Measurements from ENCODE around the gene PAK5.
A peak's percentile ranks its signal among the peaks of the same experiment; 100 is the strongest.

The PAK5 gene

GRCh38 chr20:9626357-9626756 lies 212.5 kb downstream of the PAK5 start:
- no peak for DNase-seq (ENCODE audit: low read depth in 1 of 2, low spot score in 1 of 2)

DNA sequence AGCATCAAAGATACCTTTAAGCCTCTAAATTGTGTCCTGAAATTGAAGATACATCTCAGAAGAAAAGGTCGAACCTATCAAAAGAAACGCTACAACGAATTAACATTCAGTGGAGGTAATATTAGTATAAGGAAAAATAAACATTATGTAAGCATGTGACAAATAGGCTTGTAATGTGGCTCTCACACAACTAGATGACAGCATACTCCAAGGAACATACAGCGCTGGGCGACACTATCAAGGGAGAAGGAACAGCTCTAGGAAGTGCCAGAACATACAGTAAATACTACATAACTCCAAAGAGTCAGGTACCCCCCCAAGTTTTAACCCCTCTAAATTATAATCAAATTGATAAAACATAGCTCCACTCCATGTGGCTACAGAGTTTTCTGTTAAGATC lies 220.9 kb downstream of the PAK5 start:
- no peak for DNase-seq (ENCODE audit: low read depth in 1 of 2, low spot score in 1 of 2)

DNA sequence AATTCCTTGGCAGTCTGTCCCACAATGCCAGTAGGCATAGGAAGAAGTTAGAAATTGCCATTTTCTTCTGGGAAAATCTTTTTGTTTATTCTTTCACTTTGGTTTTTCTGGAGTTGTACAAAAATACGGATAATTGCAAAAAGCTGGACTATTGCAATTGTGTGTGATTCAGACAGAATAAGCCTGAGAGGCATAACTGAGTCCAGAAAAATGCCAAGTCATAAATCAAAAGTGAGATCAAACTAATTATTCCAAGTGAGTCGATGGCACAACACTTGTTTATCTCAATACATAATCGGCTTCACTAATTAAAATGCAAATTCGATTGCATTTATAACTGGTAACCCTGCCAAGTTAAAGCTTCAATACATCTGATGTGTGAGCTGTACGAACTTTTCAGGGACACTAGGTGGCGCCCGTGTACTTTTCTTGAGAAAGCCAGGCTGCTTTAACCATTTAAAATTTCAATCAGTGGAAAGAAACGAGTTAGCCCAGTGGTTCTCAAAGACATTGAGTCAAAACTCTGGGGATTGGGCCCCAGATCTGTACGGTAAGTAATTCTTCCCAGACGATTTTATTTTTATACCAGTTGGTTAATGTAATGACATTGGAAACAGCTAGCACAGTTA lies 221.9 kb downstream of the PAK5 start:
- DNase-seq (ENCODE audit: low read depth in 1 of 2, low spot score in 1 of 2): peak in 1 of 2 donors; percentile 15

- no peak for DNase-seq (ENCODE audit: low read depth in 1 of 2, low spot score in 1 of 2)
Observed at GRCh38 chr20:9616455-9616805, 222.4 kb downstream of the PAK5 start.

DNA sequence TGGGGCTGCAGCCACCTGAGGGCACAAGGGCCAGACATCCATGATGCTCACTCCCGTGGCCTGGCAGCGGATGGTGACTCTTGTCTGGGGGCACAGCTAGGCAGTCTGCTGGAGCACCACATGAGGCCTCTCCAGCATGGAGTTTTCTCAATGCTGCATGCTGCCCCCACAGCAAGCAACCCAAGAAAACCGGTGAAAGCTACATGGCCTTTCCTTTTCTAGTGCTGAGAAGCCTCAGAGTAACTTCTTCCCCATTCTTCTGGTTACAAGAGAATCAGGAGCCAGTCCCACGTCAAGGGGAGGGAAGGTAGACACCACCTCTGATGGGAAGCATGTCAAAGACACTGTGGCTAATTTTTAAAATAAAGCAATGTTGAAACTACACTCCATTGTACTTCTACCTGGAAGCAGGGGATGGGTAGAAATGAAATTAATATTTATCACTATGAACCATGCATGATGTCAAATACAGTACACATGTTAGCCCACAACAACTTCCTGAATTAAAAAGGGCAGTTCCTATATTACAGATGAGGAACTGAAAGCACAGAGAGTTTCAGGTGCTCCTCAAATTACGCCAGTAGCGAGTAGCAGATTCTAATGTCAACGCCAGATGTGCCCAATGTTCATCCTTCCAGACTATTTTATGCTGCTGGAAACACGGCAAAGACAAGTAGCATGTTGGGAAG lies 223.0 kb downstream of the PAK5 start:
- DNase-seq (ENCODE audit: low read depth in 1 of 2, low spot score in 1 of 2): no peak

- no peak for DNase-seq (ENCODE audit: low read depth in 1 of 2, low spot score in 1 of 2)
Observed at GRCh38 chr20:9615118-9615517, 223.8 kb downstream of the PAK5 start.

DNA sequence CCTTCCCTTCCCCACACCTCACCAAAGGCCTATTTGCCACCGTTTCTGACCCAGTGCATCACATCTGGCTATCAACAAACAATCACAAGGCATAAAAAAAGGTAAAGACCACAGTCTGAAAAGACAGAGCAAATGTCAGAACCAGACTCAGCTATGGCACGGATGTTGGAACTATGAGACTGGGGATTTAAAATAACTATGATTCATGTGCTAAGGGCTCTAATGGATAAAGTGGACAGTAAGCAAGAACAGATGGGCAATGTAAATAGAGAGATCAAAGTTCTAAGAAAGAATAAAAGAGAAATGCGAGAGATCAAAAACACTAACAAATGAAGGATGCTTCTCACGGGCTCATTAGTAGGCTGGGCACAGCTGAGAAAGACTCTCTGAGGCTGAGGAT lies 225.0 kb downstream of the PAK5 start:
- no peak for DNase-seq (ENCODE audit: low read depth in 1 of 2, low spot score in 1 of 2)

DNA sequence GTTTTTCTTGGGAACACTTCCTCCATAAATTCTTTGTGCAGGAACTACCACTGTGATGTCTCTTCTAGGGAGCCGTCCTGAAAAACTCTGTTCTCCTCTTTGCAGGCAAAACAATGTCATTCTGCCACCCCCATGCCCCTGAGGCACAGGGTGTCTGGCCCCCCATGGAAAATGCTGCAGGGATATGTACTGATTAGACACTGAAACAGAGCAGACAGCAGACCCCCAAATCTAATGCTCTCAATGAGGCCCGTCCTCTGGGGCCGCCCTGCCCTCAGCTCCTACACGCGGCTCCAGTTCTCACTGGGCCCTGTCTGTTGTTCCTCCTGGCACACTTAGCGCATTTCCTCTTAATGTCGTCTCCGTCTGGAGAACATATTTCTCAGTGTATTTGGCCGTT lies 227.0 kb downstream of the PAK5 start:
- DNase-seq (ENCODE audit: low read depth in 1 of 2, low spot score in 1 of 2): no peak

DNA sequence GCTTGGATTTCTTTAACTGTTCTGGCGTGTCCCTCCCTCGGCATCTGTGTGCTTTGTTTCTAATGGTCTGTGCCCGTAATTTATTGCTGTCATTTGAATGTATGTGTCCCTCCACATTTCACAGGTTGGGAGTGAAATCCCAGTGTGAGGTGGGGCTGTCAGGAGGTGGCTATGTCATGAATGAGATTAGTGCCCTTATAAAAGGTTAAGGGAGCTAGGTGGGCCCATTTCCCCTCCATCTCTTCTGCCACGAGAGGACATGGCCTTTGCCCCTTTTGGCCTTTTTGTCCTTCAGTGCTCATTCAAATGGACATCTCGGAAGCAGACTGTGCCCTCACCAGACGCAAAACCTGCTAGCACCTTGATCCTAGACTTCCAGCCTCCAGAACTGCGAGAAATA lies 228.2 kb downstream of the PAK5 start:
- no peak for DNase-seq (ENCODE audit: low read depth in 1 of 2, low spot score in 1 of 2)

DNA sequence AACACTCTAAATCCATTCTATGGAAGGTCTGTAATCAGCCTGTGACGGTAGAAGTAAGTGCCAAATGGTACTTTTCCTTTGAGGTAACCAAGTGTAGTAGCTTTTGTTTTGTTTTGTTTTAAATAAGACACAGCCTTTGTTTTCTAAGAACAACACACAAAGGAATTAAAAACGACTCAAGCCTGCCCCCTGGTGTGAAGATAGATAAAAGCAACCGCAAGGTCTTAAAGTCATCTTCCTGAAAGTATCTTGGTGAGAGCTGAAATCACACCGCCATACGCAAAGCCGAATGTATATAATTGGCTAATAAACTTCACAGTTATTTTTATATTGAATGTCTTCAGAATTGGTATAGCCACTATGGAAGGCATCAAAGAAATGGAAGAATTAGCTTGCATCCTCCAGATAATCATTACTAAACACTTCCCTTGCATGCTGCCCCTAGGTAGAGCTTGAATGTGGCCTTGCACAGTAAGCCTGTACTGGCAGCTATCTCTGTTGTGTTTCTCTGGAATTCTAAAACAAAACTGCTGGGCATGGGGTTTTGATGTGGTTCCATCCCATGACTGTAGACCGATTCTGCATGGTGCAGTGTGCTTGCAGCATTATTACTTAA lies 228.9 kb downstream of the PAK5 start:
- no peak for DNase-seq (ENCODE audit: low read depth in 1 of 2, low spot score in 1 of 2)

- DNase-seq (ENCODE audit: low read depth in 1 of 2, low spot score in 1 of 2): no peak
Observed at GRCh38 chr20:9608639-9609340, 230.1 kb downstream of the PAK5 start.

DNA sequence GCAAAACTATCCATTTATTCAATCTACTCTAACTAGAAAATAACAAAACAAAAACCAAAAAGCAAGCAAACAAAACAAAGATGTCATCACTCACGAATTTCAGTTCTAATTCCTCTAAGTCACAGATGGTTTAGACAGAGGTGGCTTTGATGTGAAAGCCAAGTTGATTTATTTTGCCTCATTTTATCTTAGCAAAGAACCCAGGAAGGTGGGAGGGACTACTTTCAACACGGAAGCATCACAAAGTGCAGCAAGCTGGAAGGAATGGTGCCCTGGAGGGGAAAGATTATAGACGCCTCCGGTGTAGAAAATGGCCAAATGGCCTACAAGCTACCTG lies 236.1 kb downstream of the PAK5 start:
- DNase-seq (ENCODE audit: low read depth in 1 of 2, low spot score in 1 of 2): no peak

DNA sequence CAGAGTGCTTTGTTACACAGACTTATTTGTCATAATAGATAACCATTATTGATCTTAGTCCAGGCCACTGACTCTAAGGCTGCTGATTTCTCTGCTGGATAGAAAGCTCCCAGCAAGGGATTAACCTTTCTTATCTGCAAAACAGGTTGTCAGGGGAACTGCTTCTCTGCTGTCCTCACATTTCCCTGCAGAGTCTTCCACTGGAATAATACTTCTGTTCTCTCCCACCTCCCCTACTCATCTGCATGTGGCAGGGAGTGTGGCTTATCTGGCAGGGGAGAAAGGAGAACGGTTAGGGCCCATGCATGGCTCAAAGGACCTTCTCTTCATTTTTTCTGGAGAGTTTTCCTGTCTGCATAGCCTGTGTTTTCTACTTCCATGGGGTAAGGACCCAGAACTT lies 238.3 kb downstream of the PAK5 start:
- DNase-seq (ENCODE audit: low read depth in 1 of 2, low spot score in 1 of 2): no peak

- DNase-seq (ENCODE audit: low read depth in 1 of 2, low spot score in 1 of 2): no peak
Observed at GRCh38 chr20:9597547-9597946, 241.3 kb downstream of the PAK5 start.

DNA sequence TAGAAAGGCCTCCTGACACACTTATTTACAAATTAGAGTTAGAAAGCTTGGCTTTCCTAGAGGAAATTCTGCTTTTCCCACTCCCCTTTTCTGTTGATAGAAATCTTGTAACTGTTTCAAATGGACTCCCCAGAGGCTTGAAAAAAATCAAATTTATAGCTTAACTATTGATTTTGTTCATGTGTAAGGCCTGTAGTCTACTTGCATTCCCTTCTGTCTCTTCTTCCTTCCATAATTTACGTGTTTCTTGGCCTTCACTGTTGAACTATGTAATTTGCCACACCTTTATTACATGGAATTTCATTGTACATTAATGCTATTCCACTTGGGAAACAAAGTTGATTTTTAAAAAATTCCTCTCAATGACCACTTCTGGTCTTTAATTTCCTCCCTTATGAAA lies 243.1 kb downstream of the PAK5 start:
- no peak for DNase-seq (ENCODE audit: low read depth in 1 of 2, low spot score in 1 of 2)

DNA sequence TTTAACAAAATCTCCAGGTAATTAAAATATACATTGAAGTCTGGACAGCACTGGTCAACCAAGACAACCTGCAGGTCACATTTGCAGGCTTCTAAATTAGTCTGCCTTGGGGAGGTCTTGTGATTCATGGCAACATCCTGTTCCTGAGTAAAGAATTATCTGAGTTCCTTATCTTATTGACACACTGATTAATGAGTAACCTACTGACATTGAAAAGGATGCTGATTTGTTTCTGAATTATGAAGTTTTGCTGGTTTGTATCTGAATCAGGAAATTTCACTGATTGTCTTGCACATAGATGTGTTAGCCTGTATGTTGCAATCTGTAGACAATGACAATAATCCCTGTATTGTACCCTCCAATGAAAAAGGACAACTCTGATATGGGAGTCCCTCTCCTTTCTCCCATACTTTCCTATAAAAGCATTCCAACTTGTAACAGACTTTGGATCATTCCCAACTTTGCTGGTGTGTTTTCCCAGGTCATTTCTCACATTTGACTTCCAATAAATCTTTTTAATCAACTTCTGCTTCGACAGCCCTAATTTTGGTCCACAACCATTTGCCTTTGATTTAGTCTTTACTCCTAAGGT lies 244.5 kb downstream of the PAK5 start:
- no peak for DNase-seq (ENCODE audit: low read depth in 1 of 2, low spot score in 1 of 2)

DNA sequence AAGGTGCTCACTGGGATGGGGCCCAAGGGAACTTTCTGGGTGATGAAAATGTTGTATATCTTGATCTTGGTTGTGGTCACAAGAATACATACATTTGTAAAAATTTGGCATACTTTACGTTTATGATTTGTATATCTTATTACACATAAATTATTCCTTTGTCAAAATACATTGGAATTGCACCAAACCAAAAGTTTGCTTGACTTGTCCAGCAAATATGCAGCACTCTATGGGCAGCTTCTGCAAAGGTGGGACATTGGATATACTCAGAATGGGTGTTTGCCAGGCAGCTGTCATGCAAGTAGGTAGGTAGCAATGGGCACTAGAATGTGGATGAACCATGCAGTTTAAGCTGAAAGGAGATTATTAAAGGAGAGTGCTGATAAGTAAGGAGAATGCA lies 246.5 kb downstream of the PAK5 start:
- DNase-seq (ENCODE audit: low read depth in 1 of 2, low spot score in 1 of 2): no peak

- DNase-seq (ENCODE audit: low read depth in 1 of 2, low spot score in 1 of 2): no peak
Observed at GRCh38 chr20:9591080-9591479, 247.8 kb downstream of the PAK5 start.

GRCh38 chr20:9590189-9590588 lies 248.7 kb downstream of the PAK5 start:
- no peak for DNase-seq (ENCODE audit: low read depth in 1 of 2, low spot score in 1 of 2)

GRCh38 chr20:9588706-9589105 lies 250.2 kb downstream of the PAK5 start:
- DNase-seq (ENCODE audit: low read depth in 1 of 2, low spot score in 1 of 2): no peak

GRCh38 chr20:9583151-9583550 lies 255.7 kb downstream of the PAK5 start:
- no peak for DNase-seq (ENCODE audit: low read depth in 1 of 2, low spot score in 1 of 2)

DNA sequence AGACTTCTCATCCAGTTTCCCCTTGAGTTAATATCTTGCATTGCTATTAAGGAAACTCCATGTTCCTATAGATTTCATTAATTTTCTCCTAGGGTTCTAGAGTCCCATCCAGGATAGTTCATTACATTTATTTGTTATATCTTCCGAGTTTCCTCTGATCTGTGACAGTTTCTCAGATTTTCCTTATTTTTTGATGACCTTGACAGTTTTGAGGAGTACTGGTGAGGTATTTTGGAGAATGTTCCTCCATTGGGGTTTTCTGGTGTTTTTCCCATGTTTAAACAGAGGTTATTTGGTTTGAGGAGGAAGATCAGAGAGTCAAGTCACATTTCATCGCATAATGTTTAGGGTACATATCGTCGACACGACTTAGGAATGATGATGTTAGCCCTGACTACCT lies 256.7 kb downstream of the PAK5 start:
- DNase-seq (ENCODE audit: low read depth in 1 of 2, low spot score in 1 of 2): no peak

Measured in stimulated activated CD4-positive, alpha-beta T cell treated with anti-CD3 and anti-CD28 coated beads, Interleukin-15, amount 100 ng/mL, for 1 hour (primary cell).